Measurements from ENCODE around the gene FAM171A1. TPM values are rescaled to one million over a fixed set of nuclear protein-coding genes. Genes with fewer than 3 reads are reported as not detected.

FAM171A1 gene
- polyA plus RNA-seq, 1 donor (not counting 4 experiments of a cell fraction or from before 2014, with no cell fraction given), result 8.8 TPM

- no peaks in the 10 kb centered on the region for H3K27me3 ChIP-seq (ENCODE audit: control insufficient read depth, extremely low read depth, insufficient read depth, low read length)
- no peak overlapping the region for H2AFZ ChIP-seq (ENCODE audit: control insufficient read depth, low read length)
- H4K20me1 ChIP-seq (ENCODE audit: control insufficient read depth, extremely low read depth, insufficient read depth, low read length), result no peaks in the 10 kb centered on the region
- H3K4me2 ChIP-seq (ENCODE audit: control insufficient read depth, extremely low read depth, insufficient read depth, low read depth, low read length), result no peak overlapping the region
- no peak overlapping the region for H3K27ac ChIP-seq (ENCODE audit: control insufficient read depth, insufficient read depth, low read length)
- no peak for FAIRE-seq
- TF ChIP-seq CTCF (optimal IDR thresholded peaks at IDR 0.05 in 1 of 3, IDR thresholded peaks at IDR 0.05 in 1 of 3, conservative IDR thresholded peaks at IDR 0.05 in 1 of 3; ENCODE audit: extremely low read depth in 1 of 3, insufficient read depth in 2 of 3, low read length in 3 of 3) (no peak), EZH2 (IDR thresholded peaks at IDR 0.05; ENCODE audit: low read length) (no peak)
- no peaks in the 10 kb centered on the region for H3K9me1 ChIP-seq (ENCODE audit: control insufficient read depth, extremely low read depth, insufficient read depth, low read length)
- no peak overlapping the region for H3K4me3 ChIP-seq (ENCODE audit: control insufficient read depth in 2 of 3, extremely low read depth in 1 of 3, insufficient read depth in 2 of 3, low read depth in 1 of 3, low read length in 3 of 3)
- H3K9ac ChIP-seq (ENCODE audit: control insufficient read depth, extremely low read depth, insufficient read depth, low read length), result no peak overlapping the region
- H3K4me1 ChIP-seq (ENCODE audit: control insufficient read depth, extremely low read depth, insufficient read depth, low read length), result no peaks in the 10 kb centered on the region
- DNase-seq (ENCODE audit: low read depth, low spot score), result no peak
- H3K36me3 ChIP-seq (ENCODE audit: control insufficient read depth in 2 of 2, extremely low read depth in 1 of 2, insufficient read depth in 2 of 2, low read length in 2 of 2), result no peaks in the 10 kb centered on the region
- H3K9me3 ChIP-seq (ENCODE audit: control insufficient read depth, low read depth, low read length), result no peaks in the 10 kb centered on the region
- H3K79me2 ChIP-seq (ENCODE audit: control insufficient read depth, insufficient read depth, low read length), result no peaks in the 10 kb centered on the region
- dilution Hi-C loops (cut with MboI; ENCODE audit: extremely low pct_ligation_motif_present, low sequenced_read_pairs), result no loop called here
Observed at GRCh38 chr10:15267496-15267895, 103.6 kb downstream of the FAM171A1 start.

- dilution Hi-C loops (cut with MboI; ENCODE audit: extremely low pct_ligation_motif_present, low sequenced_read_pairs), result no loop called here
- no peak overlapping the region for H3K9ac ChIP-seq (ENCODE audit: control insufficient read depth, extremely low read depth, insufficient read depth, low read length)
- no peak overlapping the region for H3K4me3 ChIP-seq (ENCODE audit: control insufficient read depth in 2 of 3, extremely low read depth in 1 of 3, insufficient read depth in 2 of 3, low read depth in 1 of 3, low read length in 3 of 3)
Observed at GRCh38 chr10:15266117-15266516, 105.0 kb downstream of the FAM171A1 start.

More at GRCh38 chr10:15266117-15266516, 105.0 kb downstream of the FAM171A1 start:
- FAIRE-seq (no peak), DNase-seq (ENCODE audit: low read depth, low spot score) (no peak)
- no peak overlapping the region for H2AFZ ChIP-seq (ENCODE audit: control insufficient read depth, low read length)
- H3K27ac ChIP-seq (ENCODE audit: control insufficient read depth, insufficient read depth, low read length), result no peak overlapping the region
- no peaks in the 10 kb centered on the region for H3K9me1 ChIP-seq (ENCODE audit: control insufficient read depth, extremely low read depth, insufficient read depth, low read length)
- no peaks in the 10 kb centered on the region for H3K36me3 ChIP-seq (ENCODE audit: control insufficient read depth in 2 of 2, extremely low read depth in 1 of 2, insufficient read depth in 2 of 2, low read length in 2 of 2)
- no peaks in the 10 kb centered on the region for H3K9me3 ChIP-seq (ENCODE audit: control insufficient read depth, low read depth, low read length)
- H3K27me3 ChIP-seq (ENCODE audit: control insufficient read depth, extremely low read depth, insufficient read depth, low read length), result no peaks in the 10 kb centered on the region
- no peaks in the 10 kb centered on the region for H4K20me1 ChIP-seq (ENCODE audit: control insufficient read depth, extremely low read depth, insufficient read depth, low read length)
- no peaks in the 10 kb centered on the region for H3K79me2 ChIP-seq (ENCODE audit: control insufficient read depth, insufficient read depth, low read length)
- H3K4me1 ChIP-seq (ENCODE audit: control insufficient read depth, extremely low read depth, insufficient read depth, low read length), result no peaks in the 10 kb centered on the region
- no peak overlapping the region for H3K4me2 ChIP-seq (ENCODE audit: control insufficient read depth, extremely low read depth, insufficient read depth, low read depth, low read length)
- no peak for TF ChIP-seq EZH2 (IDR thresholded peaks at IDR 0.05; ENCODE audit: low read length)
- no peak for TF ChIP-seq CTCF (optimal IDR thresholded peaks at IDR 0.05 in 1 of 3, IDR thresholded peaks at IDR 0.05 in 1 of 3, conservative IDR thresholded peaks at IDR 0.05 in 1 of 3; ENCODE audit: extremely low read depth in 1 of 3, insufficient read depth in 2 of 3, low read length in 3 of 3)
